ENCODE results near the gene DNAJC28.

DNA sequence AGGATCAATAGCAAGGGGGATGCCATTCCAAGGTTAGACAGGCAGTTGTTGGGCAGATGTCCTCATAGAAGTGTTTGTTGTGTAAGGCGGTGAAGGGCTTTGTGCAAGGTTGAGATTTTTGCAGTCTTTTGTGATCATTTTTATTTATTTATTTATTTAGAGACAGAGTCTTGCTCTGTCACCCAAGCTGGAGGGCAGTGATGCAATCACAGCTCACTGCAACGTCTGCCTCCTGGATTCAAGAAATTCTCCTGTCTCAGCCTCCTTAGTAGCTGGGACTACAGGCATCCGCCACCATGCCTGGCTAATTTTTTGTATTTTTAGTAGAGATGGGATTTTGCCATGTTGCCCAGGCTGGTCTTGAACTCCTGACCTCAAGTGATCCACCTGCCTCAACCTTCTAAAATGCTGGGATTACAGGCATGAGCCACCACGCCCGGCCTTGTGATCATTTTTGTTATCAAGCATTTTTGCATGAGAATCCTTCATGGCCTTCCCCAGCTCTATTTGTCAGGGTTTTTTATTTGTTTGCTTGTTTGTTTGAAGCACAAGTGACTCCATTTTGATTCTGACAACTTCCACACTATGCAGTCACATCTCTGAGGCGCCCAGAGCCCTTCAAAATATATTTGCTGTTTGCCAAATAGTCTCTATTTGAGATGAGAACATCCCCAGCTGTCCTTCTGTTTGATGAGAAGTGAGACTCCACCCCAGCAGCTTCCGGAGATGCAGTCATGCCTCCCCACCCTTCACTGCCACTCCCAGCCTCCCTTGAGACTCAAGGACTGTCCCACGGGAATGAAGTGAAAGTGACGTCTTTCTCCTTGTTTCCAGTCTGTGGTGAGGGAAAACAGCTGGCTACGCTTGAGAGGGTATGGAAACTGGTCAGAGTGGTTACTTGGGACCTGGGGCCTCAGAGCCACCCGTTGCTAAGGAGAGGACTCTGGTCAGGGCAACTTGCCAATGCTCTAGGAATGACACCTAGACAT lies 49.7 kb downstream of the DNAJC28 start:
- TF ChIP-seq MAX (IDR thresholded peaks at IDR 0.05) (no peak), REST (IDR thresholded peaks at IDR 0.05; ENCODE audit: low read depth) (no peak), EP300 (IDR thresholded peaks at IDR 0.05; ENCODE audit: borderline replicate concordance) (no peak)

Data from Ishikawa (cell line).